HepG2 (cell line): ENCODE data around the gene CTF1. TPM values are rescaled to one million over a fixed set of nuclear protein-coding genes. Genes with fewer than 3 reads are reported as not detected.

ENCODE experiments used
- GRHL1 ChIP-seq: sonication (generic); formaldehyde crosslinking; conservative IDR thresholded peaks from 2 replicates; pipeline ENCODE4 v1.8.0; 2022; ENCODE audit warnings: missing genetic modification reagents
- KAT2B ChIP-seq: fragments of 150-350 bp; IDR thresholded peaks from 2 replicates; pipeline ENCODE4 v1.6.1; 2014; ENCODE audit warnings: low read depth, low read length, borderline replicate concordance
- KAT8 ChIP-seq: IDR thresholded peaks from 2 replicates; pipeline ENCODE4 v1.6.1; 2016; ENCODE audit warnings: missing genetic modification reagents, missing compliant biosample characterization
- PHB2 ChIP-seq: fragments of 450-650 bp; IDR thresholded peaks from 2 replicates; pipeline ENCODE4 v1.6.1; 2018; ENCODE audit not compliant: partially characterized antibody
- ZBTB25 ChIP-seq: IDR thresholded peaks from 2 replicates; pipeline ENCODE4 v1.6.1; 2018; ENCODE audit warnings: missing genetic modification reagents
- ZNF281 ChIP-seq: sonication (generic); formaldehyde crosslinking; IDR thresholded peaks from 2 replicates; pipeline ENCODE4 v1.4.0; 2020; ENCODE audit warnings: missing genetic modification reagents, borderline replicate concordance
- ZNF691 ChIP-seq: sonication (generic); formaldehyde crosslinking; IDR thresholded peaks from 2 replicates; pipeline ENCODE4 v1.4.0; 2020; ENCODE audit warnings: missing genetic modification reagents, low read depth, mild to moderate bottlenecking, borderline replicate concordance
- ZNF720 ChIP-seq: sonication (generic); formaldehyde crosslinking; IDR thresholded peaks from 2 replicates; pipeline ENCODE4 v1.4.0; 2020; ENCODE audit warnings: missing genetic modification reagents
- ZNF839 ChIP-seq: sonication (generic); formaldehyde crosslinking; IDR thresholded peaks from 2 replicates; pipeline ENCODE4 v1.4.0; 2020; ENCODE audit warnings: missing genetic modification reagents, mild to moderate bottlenecking, borderline replicate concordance
- ZNF891 ChIP-seq: sonication (generic); formaldehyde crosslinking; IDR thresholded peaks from 2 replicates; pipeline ENCODE4 v1.5.0; 2020; ENCODE audit warnings: mild to moderate bottlenecking, missing genetic modification reagents
- polyA plus RNA-seq, 8 experiments: library from polyadenylated mRNA; depleted of rRNA in 3 of 8; stranded (reverse) in 7 of 8; unstranded in 1 of 8; fragments of >200 nt; fragmentation: Illumina TruSeq in 4 of 8; extraction: Trizol in 4 of 8; gene quantifications; 2 replicates each; pipeline versions ENCODE4 v1.2.1 to v1.2.3, GENCODE V29; 2011 to 2016; ENCODE audit warnings: low read depth in 4 of 8, missing spikeins in 1 of 8, mixed read lengths in 1 of 8; ENCODE audit not compliant: insufficient read depth in 1 of 8
- total RNA-seq, 5 experiments: library from RNA; depleted of rRNA; stranded (reverse); fragments of >200 nt; fragmentation: Illumina TruSeq; extraction: Trizol; gene quantifications; 2 replicates each; pipeline ENCODE4 v1.2.3, GENCODE V29; 2016; ENCODE audit warnings: low read depth in 1 of 5
- TF ChIP-seq, protein P1 (sequence below): sonication (generic); formaldehyde crosslinking; IDR thresholded peaks from 2 replicates; pipeline ENCODE4 v1.4.0; 2020; ENCODE audit warnings: mild to moderate bottlenecking, missing genetic modification reagents
- TF ChIP-seq, protein P2 (sequence below): sonication (generic); formaldehyde crosslinking; IDR thresholded peaks from 2 replicates; pipeline ENCODE4 v1.4.0; 2020; ENCODE audit warnings: missing genetic modification reagents

CTF1 gene
- total and polyA plus RNA-seq, 2 of the 13 experiments (the other 11 are each of a cell fraction or from before 2014, with no cell fraction given), result 0.13 to 1.8 TPM

- TF ChIP-seq GRHL1 (CRISPR knock-in tag) (no peak), KAT2B (no peak), ZNF891 (CRISPR knock-in tag) (peak; percentile 57), ZNF281 (CRISPR knock-in tag) (peak; percentile 78), PHB2 (no peak), KAT8 (peak; percentile 68), ZBTB25 (CRISPR knock-in tag) (peak; percentile 93), ZNF691 (CRISPR knock-in tag) (peak; percentile 95), ZNF720 (CRISPR knock-in tag) (peak; percentile 97), ZNF839 (peak; percentile 90; the same call in 1 of the 2 replicates)
- TF ChIP-seq, protein P1, sequence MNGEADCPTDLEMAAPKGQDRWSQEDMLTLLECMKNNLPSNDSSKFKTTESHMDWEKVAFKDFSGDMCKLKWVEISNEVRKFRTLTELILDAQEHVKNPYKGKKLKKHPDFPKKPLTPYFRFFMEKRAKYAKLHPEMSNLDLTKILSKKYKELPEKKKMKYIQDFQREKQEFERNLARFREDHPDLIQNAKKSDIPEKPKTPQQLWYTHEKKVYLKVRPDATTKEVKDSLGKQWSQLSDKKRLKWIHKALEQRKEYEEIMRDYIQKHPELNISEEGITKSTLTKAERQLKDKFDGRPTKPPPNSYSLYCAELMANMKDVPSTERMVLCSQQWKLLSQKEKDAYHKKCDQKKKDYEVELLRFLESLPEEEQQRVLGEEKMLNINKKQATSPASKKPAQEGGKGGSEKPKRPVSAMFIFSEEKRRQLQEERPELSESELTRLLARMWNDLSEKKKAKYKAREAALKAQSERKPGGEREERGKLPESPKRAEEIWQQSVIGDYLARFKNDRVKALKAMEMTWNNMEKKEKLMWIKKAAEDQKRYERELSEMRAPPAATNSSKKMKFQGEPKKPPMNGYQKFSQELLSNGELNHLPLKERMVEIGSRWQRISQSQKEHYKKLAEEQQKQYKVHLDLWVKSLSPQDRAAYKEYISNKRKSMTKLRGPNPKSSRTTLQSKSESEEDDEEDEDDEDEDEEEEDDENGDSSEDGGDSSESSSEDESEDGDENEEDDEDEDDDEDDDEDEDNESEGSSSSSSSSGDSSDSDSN (CRISPR knock-in tag), result peak; percentile 77; the same call in 1 of the 2 replicates
- TF ChIP-seq, protein P2, sequence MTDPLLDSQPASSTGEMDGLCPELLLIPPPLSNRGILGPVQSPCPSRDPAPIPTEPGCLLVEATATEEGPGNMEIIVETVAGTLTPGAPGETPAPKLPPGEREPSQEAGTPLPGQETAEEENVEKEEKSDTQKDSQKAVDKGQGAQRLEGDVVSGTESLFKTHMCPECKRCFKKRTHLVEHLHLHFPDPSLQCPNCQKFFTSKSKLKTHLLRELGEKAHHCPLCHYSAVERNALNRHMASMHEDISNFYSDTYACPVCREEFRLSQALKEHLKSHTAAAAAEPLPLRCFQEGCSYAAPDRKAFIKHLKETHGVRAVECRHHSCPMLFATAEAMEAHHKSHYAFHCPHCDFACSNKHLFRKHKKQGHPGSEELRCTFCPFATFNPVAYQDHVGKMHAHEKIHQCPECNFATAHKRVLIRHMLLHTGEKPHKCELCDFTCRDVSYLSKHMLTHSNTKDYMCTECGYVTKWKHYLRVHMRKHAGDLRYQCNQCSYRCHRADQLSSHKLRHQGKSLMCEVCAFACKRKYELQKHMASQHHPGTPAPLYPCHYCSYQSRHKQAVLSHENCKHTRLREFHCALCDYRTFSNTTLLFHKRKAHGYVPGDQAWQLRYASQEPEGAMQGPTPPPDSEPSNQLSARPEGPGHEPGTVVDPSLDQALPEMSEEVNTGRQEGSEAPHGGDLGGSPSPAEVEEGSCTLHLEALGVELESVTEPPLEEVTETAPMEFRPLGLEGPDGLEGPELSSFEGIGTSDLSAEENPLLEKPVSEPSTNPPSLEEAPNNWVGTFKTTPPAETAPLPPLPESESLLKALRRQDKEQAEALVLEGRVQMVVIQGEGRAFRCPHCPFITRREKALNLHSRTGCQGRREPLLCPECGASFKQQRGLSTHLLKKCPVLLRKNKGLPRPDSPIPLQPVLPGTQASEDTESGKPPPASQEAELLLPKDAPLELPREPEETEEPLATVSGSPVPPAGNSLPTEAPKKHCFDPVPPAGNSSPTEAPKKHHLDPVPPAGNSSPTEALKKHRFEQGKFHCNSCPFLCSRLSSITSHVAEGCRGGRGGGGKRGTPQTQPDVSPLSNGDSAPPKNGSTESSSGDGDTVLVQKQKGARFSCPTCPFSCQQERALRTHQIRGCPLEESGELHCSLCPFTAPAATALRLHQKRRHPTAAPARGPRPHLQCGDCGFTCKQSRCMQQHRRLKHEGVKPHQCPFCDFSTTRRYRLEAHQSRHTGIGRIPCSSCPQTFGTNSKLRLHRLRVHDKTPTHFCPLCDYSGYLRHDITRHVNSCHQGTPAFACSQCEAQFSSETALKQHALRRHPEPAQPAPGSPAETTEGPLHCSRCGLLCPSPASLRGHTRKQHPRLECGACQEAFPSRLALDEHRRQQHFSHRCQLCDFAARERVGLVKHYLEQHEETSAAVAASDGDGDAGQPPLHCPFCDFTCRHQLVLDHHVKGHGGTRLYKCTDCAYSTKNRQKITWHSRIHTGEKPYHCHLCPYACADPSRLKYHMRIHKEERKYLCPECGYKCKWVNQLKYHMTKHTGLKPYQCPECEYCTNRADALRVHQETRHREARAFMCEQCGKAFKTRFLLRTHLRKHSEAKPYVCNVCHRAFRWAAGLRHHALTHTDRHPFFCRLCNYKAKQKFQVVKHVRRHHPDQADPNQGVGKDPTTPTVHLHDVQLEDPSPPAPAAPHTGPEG (CRISPR knock-in tag), result peak; percentile 71; the same call in 1 of the 2 replicates
These were observed 2.5 kb upstream of the CTF1 start, which contains the start of gene BCL7C (continued) for GRCh38 chr16:30893744-30894539.
